K562 (cell line): Measurements from ENCODE around the gene PTPRM. TPM values are rescaled to one million over a fixed set of nuclear protein-coding genes. Genes with fewer than 3 reads are reported as not detected.

Source experiments
- ATAC-seq: fragments of 200-7000 bp; cut with Tn5 transposase; 3 replicates; pipeline ENCODE4 v1.9.1; 2020; ENCODE audit warnings: moderate library complexity
- BruUV-seq: library from RNA; stranded (reverse); fragments of 400-500 nt; replicated peaks from 2 replicates; lab custom pipeline; 2021; lab: Mats Ljungman, UMichigan
- CTCF ChIA-PET: fragments of 300-600 bp; formaldehyde crosslinking; extraction: SDS; loops from one replicate; lab custom pipeline; 2021; ENCODE audit warnings: low intra/inter-chr PET ratio; lab: Yijun Ruan, JAX
- POLR2A ChIA-PET: fragments of 300-600, 350-650 bp; sonication (Branson Sonifier 250); formaldehyde crosslinking; extraction: SDS; loops from one replicate; lab custom pipeline; 2021; ENCODE audit warnings: antibody characterized with exemption, inconsistent platforms; lab: Yijun Ruan, JAX
- DNase-seq, 4 experiments: peaks; one replicate each; pipeline versions ENCODE4 v3.0.0 to v3.0.0-alpha.2; 2011 to 2018; ENCODE audit warnings: low spot score in 3 of 4, mixed read lengths in 3 of 4; ENCODE audit errors: extremely low read depth in 1 of 4
- FAIRE-seq: peaks from 2 replicates; lab custom pipeline; 2011; peaks lifted over from hg19 to GRCh38; lab: Jason Lieb, UNC
- H2AFZ ChIP-seq: 2 replicates; pipeline ENCODE4 v1.6.0; 2011; ENCODE audit warnings: low read depth, low read length, control low read depth, inconsistent platforms
- H3K27ac ChIP-seq: fragments of 200-600 bp; 3 replicates; pipeline ENCODE4 v1.8.0; 2011; ENCODE audit warnings: low read depth, mild to moderate bottlenecking, control low read depth, inconsistent platforms, low read length, moderate library complexity, mixed read lengths; ENCODE audit errors: extremely low read depth
- H3K27me3 ChIP-seq, 2 experiments: fragments of 300-600 bp in 1 of 2; 2 replicates in 1 of 2; 3 replicates in 1 of 2; pipeline versions ENCODE4 v1.6.0 to v1.8.0; 2011; ENCODE audit warnings: inconsistent platforms in 2 of 2, low read length in 2 of 2, mild to moderate bottlenecking in 1 of 2, mixed read lengths in 1 of 2, moderate library complexity in 1 of 2; ENCODE audit not compliant: control insufficient read depth in 2 of 2, insufficient read depth in 2 of 2
- H3K36me3 ChIP-seq: fragments of 300-600 bp; 3 replicates; pipeline ENCODE4 v1.8.0; 2011; ENCODE audit warnings: mild to moderate bottlenecking, low read length, inconsistent platforms; ENCODE audit not compliant: control insufficient read depth, insufficient read depth
- H3K4me1 ChIP-seq, 2 experiments: fragments of 200-600 bp in 1 of 2; replicated peaks in 1 of 2; 2 replicates in 1 of 2; 3 replicates in 1 of 2; pipeline versions ENCODE4 v1.5.1 to v1.8.0; 2011; ENCODE audit warnings: inconsistent platforms in 2 of 2, low read length in 2 of 2, mild to moderate bottlenecking in 1 of 2, mixed read lengths in 1 of 2, moderate library complexity in 1 of 2; ENCODE audit not compliant: control insufficient read depth in 2 of 2, insufficient read depth in 2 of 2
- H3K4me2 ChIP-seq: 2 replicates; pipeline ENCODE4 v1.6.1; 2011; ENCODE audit warnings: low read length, control low read depth, inconsistent platforms, mixed read lengths; ENCODE audit not compliant: insufficient read depth
- H3K4me3 ChIP-seq: fragments of 200-600 bp; sonication (generic), shearing (Covaris generic); 2 replicates; pipeline ENCODE4 v1.5.1; 2016; ENCODE audit warnings: control low read depth, inconsistent platforms
- H3K79me2 ChIP-seq: fragments of 200-600 bp; 3 replicates; pipeline ENCODE4 v1.8.0; 2011; ENCODE audit warnings: low read length, inconsistent platforms; ENCODE audit not compliant: control insufficient read depth, insufficient read depth
- H3K9ac ChIP-seq, 2 experiments: 2 replicates each; pipeline versions ENCODE4 v1.6.0 to v1.6.1; 2011; ENCODE audit warnings: low read depth in 2 of 2, low read length in 2 of 2, control low read depth in 1 of 2, inconsistent platforms in 1 of 2, mild to moderate bottlenecking in 1 of 2, mixed read lengths in 1 of 2; ENCODE audit not compliant: insufficient read depth in 1 of 2
- H3K9me1 ChIP-seq: one replicate; pipeline ENCODE4 v1.6.0; 2011; ENCODE audit warnings: inconsistent platforms, mild to moderate bottlenecking, low read length, moderate library complexity; ENCODE audit not compliant: control insufficient read depth, insufficient read depth
- H3K9me3 ChIP-seq: replicated peaks from 2 replicates; pipeline ENCODE4 v1.5.1; 2011; ENCODE audit warnings: low read depth, low read length, inconsistent platforms; ENCODE audit not compliant: control insufficient read depth, insufficient read depth
- H4K20me1 ChIP-seq: replicated peaks from 2 replicates; pipeline ENCODE4 v1.6.1; 2011; ENCODE audit warnings: low read length, inconsistent platforms, mixed read lengths; ENCODE audit not compliant: control insufficient read depth, insufficient read depth
- CAMTA2 ChIP-seq: fragments of 250-450 bp; sonication (Bioruptor Pico); conservative IDR thresholded peaks from 2 replicates; pipeline ENCODE4 v1.5.1; 2022
- NR0B1 ChIP-seq: fragments of 450-650 bp; IDR thresholded peaks from one replicate; pipeline ENCODE4 v1.6.1; 2018; ENCODE audit warnings: mild to moderate bottlenecking, moderate library complexity; ENCODE audit not compliant: partially characterized antibody
- PKNOX1 ChIP-seq: fragments of 450-650 bp; IDR thresholded peaks from 2 replicates; pipeline ENCODE4 v1.6.1; 2016
- PTBP1 ChIP-seq: fragments of 200-400 bp; formaldehyde crosslinking; IDR thresholded peaks from 2 replicates; pipeline ENCODE4 v1.6.1; 2017; ENCODE audit warnings: low read depth, low read length
- PTTG1 ChIP-seq: fragments of 450-650 bp; IDR thresholded peaks from 2 replicates; pipeline ENCODE4 v1.6.1; 2016; ENCODE audit warnings: low read depth, mild to moderate bottlenecking, missing genetic modification characterization, missing compliant biosample characterization
- RFX7 ChIP-seq: fragments of 250-450 bp; sonication (Bioruptor Pico); IDR thresholded peaks from 2 replicates; pipeline ENCODE4 v1.5.1; 2021; ENCODE audit warnings: mild to moderate bottlenecking
- ZBTB26 ChIP-seq: fragments of 450-650 bp; formaldehyde crosslinking; IDR thresholded peaks from 2 replicates; pipeline ENCODE4 v1.4.0; 2022; ENCODE audit warnings: missing genetic modification characterization
- ZBTB49 ChIP-seq: sonication (generic); formaldehyde crosslinking; IDR thresholded peaks from 2 replicates; pipeline ENCODE4 v1.8.0; 2022; ENCODE audit warnings: missing genetic modification reagents, mild to moderate bottlenecking, borderline replicate concordance
- ZMIZ1 ChIP-seq, 2 experiments: fragments of 150-350 bp in 1 of 2; IDR thresholded peaks; 2 replicates each; pipeline ENCODE4 v1.6.1; 2012 to 2016; ENCODE audit warnings: low read depth in 2 of 2, low read length in 2 of 2, mild to moderate bottlenecking in 1 of 2, moderate library complexity in 1 of 2
- ZNF431 ChIP-seq: sonication (generic); formaldehyde crosslinking; IDR thresholded peaks from 2 replicates; pipeline ENCODE4 v1.8.0; 2022; ENCODE audit warnings: mild to moderate bottlenecking, missing genetic modification reagents
- WGBS: fragments of 100-300 bp; shearing (Covaris generic); methylation state at CpG from one replicate; pipeline ENCODE4 v1.1.6; 2016; ENCODE audit warnings: low coverage, mixed read lengths; ENCODE audit not compliant: insufficient coverage; ENCODE audit errors: missing lambda C conversion rate; 5-methylcytosine and 5-hydroxymethylcytosine counted together
- in situ Hi-C: fragments of 300-500 bp; cut with MboI; formaldehyde crosslinking; loops from 4 replicates; pipeline ENCODE4 v1.15.0; 2018; ENCODE audit warnings: inconsistent platforms, mixed read lengths
- intact Hi-C: fragments of 100-400 bp; cut with micrococcal nuclease; formaldehyde crosslinking; loops from 2 replicates; pipeline ENCODE4 v1.14.2; 2022
- polyA plus RNA-seq, 8 experiments: library from polyadenylated mRNA; depleted of rRNA in 4 of 8; stranded (reverse) in 5 of 8; unstranded in 3 of 8; fragments of >200 nt; fragmentation: Nextera tagmentation in 2 of 8; fragmentation: Illumina TruSeq in 1 of 8; extraction: Ambion mirVana in 2 of 8; extraction: Trizol in 1 of 8; gene quantifications; 2 replicates each; pipeline versions ENCODE4 v1.2.1 to v1.2.3, GENCODE V29; 2011 to 2014; ENCODE audit warnings: inconsistent platforms in 1 of 8, missing spikeins in 1 of 8
- total RNA-seq, 7 experiments: library from RNA; depleted of rRNA in 6 of 7; stranded (reverse); fragments of >200 nt in 6 of 7; fragmentation: Illumina TruSeq in 2 of 7; extraction: Trizol in 2 of 7; gene quantifications; 2 replicates each; pipeline versions ENCODE4 v1.2.1 to v1.2.3, GENCODE V29; 2011 to 2021; ENCODE audit warnings: low replicate concordance in 1 of 7

The PTPRM gene
- total and polyA plus RNA-seq, 9 of the 15 experiments (the other 6 are each of a cell fraction or from before 2014, with no cell fraction given) = 0.03 to 0.16 (median 0.08) TPM; not detected in 3

GRCh38 chr18:8003878-8004675 is 437.0 kb downstream of the PTPRM start (continued):
- TF ChIP-seq ZMIZ1 (IDR thresholded peaks at IDR 0.05; ENCODE audit: low read depth in 2 of 2, low read length in 2 of 2) = no peak
- TF ChIP-seq NR0B1 = no peak

- H3K4me1 ChIP-seq = no peaks in the 10 kb centered on the region
- BruUV-seq = no TSS peak
- no peaks in the 10 kb centered on the region for H3K79me2 ChIP-seq
- no peak overlapping the region for H3K27ac ChIP-seq
- ATAC-seq (no peak), DNase-seq (no peak), FAIRE-seq (no peak)
- no peak overlapping the region for H3K4me2 ChIP-seq
- intact Hi-C loops (no loop called here), in situ Hi-C loops (no loop called here)
- no peaks in the 10 kb centered on the region for H3K9me1 ChIP-seq
- ChIA-PET POLR2A (no interaction called here), CTCF (no interaction called here)
- no peaks in the 10 kb centered on the region for H3K27me3 ChIP-seq
- H3K9ac ChIP-seq = no peak overlapping the region
- no peak overlapping the region for H2AFZ ChIP-seq
- no peak overlapping the region for H3K4me3 ChIP-seq
- no peaks in the 10 kb centered on the region for H3K9me3 ChIP-seq
- H3K36me3 ChIP-seq = no peaks in the 10 kb centered on the region
- 0% methylated on average over 3 of the region's 3 CpGs for WGBS
- no peaks in the 10 kb centered on the region for H4K20me1 ChIP-seq
- TF ChIP-seq CAMTA2 (CRISPR knock-in tag) (no peak), RFX7 (CRISPR knock-in tag) (no peak), ZNF431 (CRISPR knock-in tag) (no peak), PTTG1 (no peak), ZBTB26 (CRISPR knock-in tag) (no peak), PTBP1 (no peak), ZBTB49 (CRISPR knock-in tag) (no peak), PKNOX1 (no peak)
Observed at GRCh38 chr18:8004792-8005191, 437.7 kb downstream of the PTPRM start.
